K562 (cell line): Measurements from ENCODE around the gene ERVK3-1. TPM values are rescaled to one million over a fixed set of nuclear protein-coding genes. Genes with fewer than 3 reads are reported as not detected.

Source experiments
- BHLHE40 ChIP-seq: IDR thresholded peaks from 2 replicates; pipeline ENCODE4 v1.6.1; 2011; ENCODE audit warnings: low read length, improper control_type of control experiment
- CAMTA2 ChIP-seq: fragments of 250-450 bp; sonication (Bioruptor Pico); conservative IDR thresholded peaks from 2 replicates; pipeline ENCODE4 v1.5.1; 2022
- CC2D1A ChIP-seq: fragments of 450-650 bp; IDR thresholded peaks from 2 replicates; pipeline ENCODE4 v1.6.1; 2017; ENCODE audit warnings: mild to moderate bottlenecking
- CREM ChIP-seq: IDR thresholded peaks from 2 replicates; pipeline ENCODE4 v1.6.1; 2014; ENCODE audit warnings: antibody characterized with exemption, low read depth
- ETV1 ChIP-seq: fragments of 450-650 bp; conservative IDR thresholded peaks from 2 replicates; pipeline ENCODE4 v1.6.1; 2016; ENCODE audit warnings: missing genetic modification characterization, control low read depth, low read depth, missing compliant biosample characterization
- FOXK1 ChIP-seq: sonication (generic); formaldehyde crosslinking; IDR thresholded peaks from 2 replicates; pipeline ENCODE4 v1.8.0; 2022; ENCODE audit warnings: missing genetic modification reagents, mild to moderate bottlenecking, borderline replicate concordance
- MCM3 ChIP-seq: fragments of 450-650 bp; IDR thresholded peaks from 2 replicates; pipeline ENCODE4 v1.6.1; 2016
- NFYB ChIP-seq: IDR thresholded peaks from 2 replicates; pipeline ENCODE4 v1.6.1; 2011; ENCODE audit warnings: mild to moderate bottlenecking, moderate library complexity; ENCODE audit not compliant: insufficient read length; ENCODE audit errors: extremely low read depth
- PTBP1 ChIP-seq: fragments of 200-400 bp; formaldehyde crosslinking; IDR thresholded peaks from 2 replicates; pipeline ENCODE4 v1.6.1; 2017; ENCODE audit warnings: low read depth, low read length
- RAD51 ChIP-seq: fragments of 450-650 bp; IDR thresholded peaks from 2 replicates; pipeline ENCODE4 v1.7.1; 2016; ENCODE audit warnings: low read depth, mild to moderate bottlenecking, borderline replicate concordance
- RBBP5 ChIP-seq: fragments of 200-600 bp; sonication (generic); IDR thresholded peaks from 2 replicates; pipeline ENCODE4 v1.6.1; 2012; ENCODE audit warnings: borderline replicate concordance, mild to moderate bottlenecking, low read length, control low read depth, inconsistent platforms; ENCODE audit not compliant: insufficient read depth, poor library complexity, severe bottlenecking
- ZBTB33 ChIP-seq: sonication (generic); formaldehyde crosslinking; IDR thresholded peaks from 2 replicates; pipeline ENCODE4 v1.8.1; 2023; ENCODE audit warnings: mild to moderate bottlenecking, missing genetic modification reagents
- ZBTB40 ChIP-seq, 2 experiments: fragments of 450-650 bp in 1 of 2; sonication (generic) in 1 of 2; formaldehyde crosslinking in 1 of 2; IDR thresholded peaks; 2 replicates each; pipeline versions ENCODE4 v1.7.1 to v1.9.0; 2016 to 2022; ENCODE audit warnings: inconsistent platforms in 1 of 2, mild to moderate bottlenecking in 1 of 2, missing genetic modification reagents in 1 of 2
- ZFP1 ChIP-seq: fragments of 450-650 bp; formaldehyde crosslinking; IDR thresholded peaks from 2 replicates; pipeline ENCODE4 v1.4.0; 2020; ENCODE audit warnings: mild to moderate bottlenecking, mixed read lengths
- ZNF586 ChIP-seq: fragments of 450-650 bp; formaldehyde crosslinking; conservative IDR thresholded peaks from 2 replicates; pipeline ENCODE4 v1.4.0; 2020; ENCODE audit warnings: mild to moderate bottlenecking, moderate library complexity
- polyA plus RNA-seq, 8 experiments: library from polyadenylated mRNA; depleted of rRNA in 4 of 8; stranded (reverse) in 5 of 8; unstranded in 3 of 8; fragments of >200 nt; fragmentation: Nextera tagmentation in 2 of 8; fragmentation: Illumina TruSeq in 1 of 8; extraction: Ambion mirVana in 2 of 8; extraction: Trizol in 1 of 8; gene quantifications; 2 replicates each; pipeline versions ENCODE4 v1.2.1 to v1.2.3, GENCODE V29; 2011 to 2014; ENCODE audit warnings: inconsistent platforms in 1 of 8, missing spikeins in 1 of 8
- total RNA-seq, 7 experiments: library from RNA; depleted of rRNA in 6 of 7; stranded (reverse); fragments of >200 nt in 6 of 7; fragmentation: Illumina TruSeq in 2 of 7; extraction: Trizol in 2 of 7; gene quantifications; 2 replicates each; pipeline versions ENCODE4 v1.2.1 to v1.2.3, GENCODE V29; 2011 to 2021; ENCODE audit warnings: low replicate concordance in 1 of 7

ERVK3-1 gene
- total and polyA plus RNA-seq, 9 of the 15 experiments (the other 6 are each of a cell fraction or from before 2014, with no cell fraction given), result 87.6 to 299 (median 119) TPM

DNA sequence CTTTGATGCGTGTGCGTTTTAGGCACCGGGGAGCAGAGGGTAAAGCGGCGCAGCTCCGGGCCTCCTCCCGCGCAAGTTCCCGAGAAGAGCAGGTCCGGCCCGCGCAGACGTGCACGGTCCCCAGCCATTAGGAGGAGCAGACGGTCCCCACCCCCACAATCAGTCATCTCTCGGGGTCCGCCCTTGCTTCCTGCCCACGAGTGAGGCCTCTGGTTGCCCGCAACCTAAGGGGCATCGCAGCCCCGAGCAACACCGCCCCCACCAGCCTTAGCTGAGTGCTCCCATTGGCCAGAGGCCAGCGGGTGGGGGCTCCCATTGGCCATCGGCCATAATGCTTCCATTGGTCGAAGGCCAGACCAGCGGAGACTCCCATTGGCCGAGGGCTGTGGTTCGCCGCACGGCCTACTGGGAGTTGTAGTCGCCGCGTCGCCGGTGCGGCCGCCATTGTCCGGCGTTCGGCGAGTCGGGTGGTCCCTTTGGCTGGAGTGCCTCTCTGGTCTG lies 26.6 kb upstream of the ERVK3-1 start, which contains the start of gene ZNF8 (continued):
- TF ChIP-seq CAMTA2 (CRISPR knock-in tag) (peak; percentile 39; the same call in 1 of the 2 replicates), ZFP1 (no peak), ZBTB33 (peak; percentile 52; the same call in 1 of the 2 replicates), BHLHE40 (peak; percentile 41; the same call in 1 of the 2 replicates), ETV1 (tag) (no peak), CREM (peak; percentile 78), PTBP1 (no peak), ZBTB40 (IDR thresholded peaks at IDR 0.05) (peak; percentile 28), ZBTB40 (CRISPR knock-in tag; IDR thresholded peaks at IDR 0.05) (no peak), NFYB (peak; percentile 97), RAD51 (no peak), MCM3 (no peak), RBBP5 (peak; percentile 54), FOXK1 (CRISPR knock-in tag) (no peak; the same call in 1 of the 2 replicates), ZNF586 (no peak), CC2D1A (no peak)
